Measurements from ENCODE around the gene TMSB4X.
A peak's percentile ranks its signal among the peaks of the same experiment; 100 is the strongest.
"Not testable (repeated sequence)": the region's sequence is repeated elsewhere in the genome, so short reads cannot be mapped to it uniquely, and the experiment has no call there.

Gene TMSB4X

DNA sequence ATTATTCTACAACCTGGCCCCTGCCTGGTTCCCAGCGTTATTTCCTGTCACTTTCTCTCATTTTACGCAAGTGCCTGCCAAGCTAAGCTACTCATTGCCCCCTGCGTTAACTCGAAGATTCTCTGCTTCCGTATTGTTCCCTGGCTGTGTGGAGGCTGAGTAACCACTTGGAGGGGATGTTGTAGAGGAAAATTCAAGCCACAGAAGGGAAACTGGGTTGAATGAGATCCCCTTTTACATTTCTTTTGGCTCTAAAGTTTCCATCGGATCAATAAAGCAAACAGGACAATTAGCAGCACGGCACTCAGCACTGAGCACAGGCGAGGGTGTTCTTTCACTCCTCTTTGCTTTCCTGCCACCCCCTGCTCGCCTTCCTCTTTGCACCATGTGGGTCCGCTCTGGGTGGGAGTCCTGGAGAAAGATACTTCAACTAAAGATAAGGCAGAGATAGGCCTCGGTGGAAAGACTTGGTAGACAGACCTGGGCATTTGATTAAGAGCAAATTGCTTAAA is 4.2 kb upstream of the TMSB4X start:
- no peak overlapping the region for H3K4me2 ChIP-seq (ENCODE audit: low read length)
- H3K9me3 ChIP-seq (replicated peaks; ENCODE audit: low read length), result no peaks in the 10 kb centered on the region
- H3K36me3 ChIP-seq (ENCODE audit: insufficient read depth, low read length), result peaks cover 7% of the 10 kb centered on the region
- H3K4me1 ChIP-seq (ENCODE audit: control insufficient read depth, insufficient read depth, low read length), result peaks cover 16% of the 10 kb centered on the region
- no peaks in the 10 kb centered on the region for H3K27me3 ChIP-seq (ENCODE audit: control insufficient read depth, insufficient read depth, low read length)
- no peak overlapping the region for H3K4me3 ChIP-seq (ENCODE audit: low read length)
- peak overlapping the region; percentile 58 for H3K9ac ChIP-seq (ENCODE audit: low read depth, low read length)

DNA sequence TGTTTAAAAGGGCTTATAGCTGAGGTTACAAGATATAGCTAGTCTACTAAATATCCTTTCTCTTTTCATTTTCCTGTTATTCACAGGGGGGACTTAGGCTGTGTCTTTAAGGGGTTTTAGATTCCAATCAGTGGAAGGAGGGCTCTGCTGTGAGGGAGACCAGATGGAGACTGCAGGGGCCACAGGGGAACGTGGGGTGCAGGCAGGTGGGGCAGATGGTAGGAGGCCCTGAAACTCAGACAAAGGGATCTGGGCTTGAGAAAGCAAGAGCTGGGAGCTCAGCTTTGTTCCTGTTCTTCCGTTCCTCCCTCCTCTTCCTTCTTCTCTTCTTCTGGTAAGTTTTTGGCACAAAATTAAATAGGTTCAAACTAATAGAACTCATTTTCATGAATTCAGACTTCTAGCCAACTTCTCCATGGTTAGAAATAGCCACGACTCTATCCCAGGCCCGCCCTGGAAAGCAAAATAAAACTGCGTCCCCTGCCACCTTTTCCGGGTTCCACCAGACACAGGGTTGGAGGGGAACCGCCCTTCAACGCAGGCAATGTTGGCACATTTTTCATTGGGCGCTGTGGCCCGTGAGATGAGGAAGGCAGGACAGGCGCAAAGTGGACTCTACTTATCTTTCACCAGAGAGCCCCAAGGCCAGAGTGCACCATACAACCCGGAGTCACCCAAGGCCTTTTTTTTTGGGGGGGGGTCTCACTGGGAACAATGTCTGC is 3.5 kb upstream of the TMSB4X start:
- H3K9ac ChIP-seq (ENCODE audit: low read depth, low read length), result peak overlapping the region; percentile 58
- no peaks in the 10 kb centered on the region for H3K9me3 ChIP-seq (replicated peaks; ENCODE audit: low read length)
- no peak overlapping the region for H3K4me3 ChIP-seq (ENCODE audit: low read length)
- peaks cover 14% of the 10 kb centered on the region for H3K36me3 ChIP-seq (ENCODE audit: insufficient read depth, low read length)
- H3K4me1 ChIP-seq (ENCODE audit: control insufficient read depth, insufficient read depth, low read length), result peaks cover 16% of the 10 kb centered on the region
- H3K27me3 ChIP-seq (ENCODE audit: control insufficient read depth, insufficient read depth, low read length), result no peaks in the 10 kb centered on the region
- H3K4me2 ChIP-seq (ENCODE audit: low read length), result no peak overlapping the region

DNA sequence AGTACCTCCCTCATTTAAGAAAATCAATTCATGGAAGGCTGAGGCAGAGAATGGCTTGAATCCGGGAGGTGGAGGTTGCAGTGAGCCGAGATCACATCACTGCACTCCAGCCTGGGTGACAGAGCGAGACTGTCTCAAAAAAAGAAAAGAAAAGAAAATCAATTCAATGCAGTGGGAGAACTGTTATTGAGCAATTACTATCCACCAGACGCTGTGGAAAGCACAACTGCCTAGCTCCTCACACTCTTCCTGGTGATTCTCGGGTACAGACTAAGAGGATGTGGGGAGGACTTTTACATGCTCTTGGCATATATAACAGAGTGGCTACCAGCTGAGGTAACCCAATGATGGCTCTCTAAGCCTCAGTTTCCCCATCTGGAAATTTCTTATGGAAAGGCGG is 2.7 kb upstream of the TMSB4X start:
- peaks cover 16% of the 10 kb centered on the region for H3K4me1 ChIP-seq (ENCODE audit: control insufficient read depth, insufficient read depth, low read length)
- H3K9ac ChIP-seq (ENCODE audit: low read depth, low read length), result no peak overlapping the region
- no peaks in the 10 kb centered on the region for H3K9me3 ChIP-seq (replicated peaks; ENCODE audit: low read length)
- no peaks in the 10 kb centered on the region for H3K27me3 ChIP-seq (ENCODE audit: control insufficient read depth, insufficient read depth, low read length)
- H3K4me3 ChIP-seq (ENCODE audit: low read length), result no peak overlapping the region
- H3K36me3 ChIP-seq (ENCODE audit: insufficient read depth, low read length), result peaks cover 20% of the 10 kb centered on the region
- no peak overlapping the region for H3K4me2 ChIP-seq (ENCODE audit: low read length)

DNA sequence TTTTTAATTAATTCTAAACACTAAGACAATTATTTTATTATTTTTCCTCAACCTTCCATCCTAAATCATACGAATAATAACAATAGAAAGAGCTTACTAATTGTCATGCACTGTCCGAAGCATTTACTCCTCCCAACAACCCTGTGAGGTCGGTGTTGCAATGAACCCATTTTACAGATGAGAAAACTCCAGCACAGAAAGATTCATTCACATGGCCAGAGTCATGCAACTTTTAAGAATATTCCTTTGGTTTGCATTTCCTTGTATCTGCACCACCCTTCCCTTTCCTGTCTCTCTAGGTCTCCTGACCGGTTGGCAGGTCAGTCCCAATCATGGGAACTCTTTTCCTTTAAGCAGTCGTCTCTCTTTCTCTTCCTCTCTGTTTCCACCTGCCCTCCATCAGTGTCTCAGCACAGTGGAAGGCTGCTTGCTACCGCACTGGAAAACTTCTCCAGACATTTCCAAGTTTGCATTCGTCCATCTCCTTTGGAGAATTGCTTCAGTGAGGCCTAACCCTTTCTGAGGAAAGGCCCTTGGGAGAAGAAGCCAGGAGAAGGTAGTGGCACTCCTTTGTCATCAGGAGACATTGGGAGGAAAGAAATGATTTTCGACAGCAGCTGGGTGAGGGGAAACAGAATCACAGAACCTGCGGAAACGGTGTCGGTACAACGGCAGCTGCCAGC is 1.9 kb upstream of the TMSB4X start:
- Histone ChIP-seq H3K36me3 (ENCODE audit: insufficient read depth, low read length) (peaks cover 26% of the 10 kb centered on the region), H3K4me3 (ENCODE audit: low read length) (no peak overlapping the region), H3K27me3 (ENCODE audit: control insufficient read depth, insufficient read depth, low read length) (no peaks in the 10 kb centered on the region), H3K4me1 (ENCODE audit: control insufficient read depth, insufficient read depth, low read length) (peaks cover 16% of the 10 kb centered on the region), H3K9me3 (replicated peaks; ENCODE audit: low read length) (no peaks in the 10 kb centered on the region), H3K4me2 (ENCODE audit: low read length) (no peak overlapping the region), H3K9ac (ENCODE audit: low read depth, low read length) (no peak overlapping the region)

DNA sequence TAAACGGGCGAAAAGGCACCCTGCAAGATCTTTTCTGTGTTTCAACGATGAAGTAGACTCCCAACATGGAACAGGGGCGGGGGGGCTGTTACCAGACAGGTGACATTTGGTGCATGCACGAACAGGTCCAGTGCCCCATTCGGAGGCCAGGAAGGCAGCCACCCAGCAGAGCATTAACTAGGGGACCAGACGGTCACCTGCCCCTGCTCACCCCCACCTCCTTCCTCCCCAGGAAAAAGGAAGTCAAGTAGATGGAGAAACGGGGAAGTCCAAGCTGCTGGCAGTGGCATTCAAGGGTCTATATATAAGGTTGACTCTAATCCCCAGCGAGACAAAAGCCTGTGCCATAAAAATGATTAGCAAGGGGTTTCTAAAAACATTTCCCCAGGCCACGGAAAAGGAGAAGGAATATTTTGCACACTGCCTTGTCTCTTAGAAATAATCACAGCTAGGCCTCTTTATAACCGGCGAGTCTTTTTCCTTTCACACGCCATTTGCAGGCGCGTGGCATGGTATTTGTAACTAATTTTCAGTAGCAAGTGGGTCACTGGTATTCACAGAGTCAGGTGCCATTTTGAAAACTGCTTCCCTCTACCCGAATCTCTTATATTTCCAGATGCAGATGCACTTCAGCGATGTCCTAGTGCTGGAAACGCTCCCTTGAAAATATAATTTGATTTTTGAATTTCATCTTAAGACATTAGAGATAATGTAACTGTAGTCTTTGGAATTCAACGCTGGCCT is 1.2 kb upstream of the TMSB4X start:
- H3K27me3 ChIP-seq (ENCODE audit: control insufficient read depth, insufficient read depth, low read length), result no peaks in the 10 kb centered on the region
- H3K9me3 ChIP-seq (replicated peaks; ENCODE audit: low read length), result no peaks in the 10 kb centered on the region
- peaks cover 21% of the 10 kb centered on the region for H3K4me1 ChIP-seq (ENCODE audit: control insufficient read depth, insufficient read depth, low read length)
- H3K4me2 ChIP-seq (ENCODE audit: low read length), result peak overlapping the region; percentile 93
- peak overlapping the region; percentile 86 for H3K4me3 ChIP-seq (ENCODE audit: low read length)
- H3K36me3 ChIP-seq (ENCODE audit: insufficient read depth, low read length), result peaks cover 26% of the 10 kb centered on the region
- peak overlapping the region; percentile 99 for H3K9ac ChIP-seq (ENCODE audit: low read depth, low read length)

DNA sequence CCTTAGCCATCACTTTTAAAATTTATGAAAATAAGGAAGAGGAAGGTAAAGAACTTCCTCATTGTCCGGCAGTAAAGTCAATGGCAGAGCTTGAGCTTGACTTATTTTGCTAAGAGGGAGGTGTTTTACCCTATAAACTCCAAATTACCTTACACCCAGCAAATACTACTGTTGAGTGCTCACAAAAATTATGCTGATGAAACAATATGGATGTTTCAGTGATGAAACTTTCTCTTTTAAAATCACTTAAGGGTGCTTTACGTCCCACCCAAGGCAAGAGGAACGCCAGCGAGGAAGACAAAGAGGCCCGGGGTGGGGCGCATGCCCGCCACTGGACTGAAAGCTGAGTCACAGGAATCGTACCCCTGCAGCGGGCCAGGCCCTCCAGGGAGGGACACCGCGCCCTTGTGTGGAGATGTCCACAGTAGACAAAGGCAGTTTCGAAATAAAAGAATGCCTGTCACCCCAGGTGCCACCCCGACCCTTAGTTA is 560 bp upstream of the TMSB4X start:
- Histone ChIP-seq H3K9ac (ENCODE audit: low read depth, low read length) (peak overlapping the region; percentile 99), H3K4me3 (ENCODE audit: low read length) (peak overlapping the region; percentile 86), H3K36me3 (ENCODE audit: insufficient read depth, low read length) (peaks cover 26% of the 10 kb centered on the region)

DNA sequence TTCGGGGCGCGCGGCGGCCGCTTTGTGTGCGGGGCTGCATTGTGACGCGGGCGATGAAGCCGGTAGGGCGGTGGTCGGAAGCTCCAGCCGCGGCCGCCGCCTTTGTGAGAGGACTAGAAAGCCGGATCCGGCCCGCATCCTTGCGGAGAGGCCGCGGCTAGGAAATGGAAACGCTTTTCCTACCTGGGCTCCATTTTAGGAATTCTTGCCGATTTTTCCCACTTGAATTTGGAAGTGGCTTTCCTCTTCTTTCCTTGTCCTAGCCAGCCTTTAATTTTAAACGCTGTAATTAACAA is 708 bp downstream of the TMSB4X start:
- H3K4me3 ChIP-seq (ENCODE audit: low read length), result peak overlapping the region; percentile 86
- H3K4me2 ChIP-seq (ENCODE audit: low read length), result peak overlapping the region; percentile 93
- H3K27me3 ChIP-seq (ENCODE audit: control insufficient read depth, insufficient read depth, low read length), result no peaks in the 10 kb centered on the region
- H3K36me3 ChIP-seq (ENCODE audit: insufficient read depth, low read length), result peaks cover 26% of the 10 kb centered on the region
- peaks cover 18% of the 10 kb centered on the region for H3K4me1 ChIP-seq (ENCODE audit: control insufficient read depth, insufficient read depth, low read length)
- peak overlapping the region; percentile 99 for H3K9ac ChIP-seq (ENCODE audit: low read depth, low read length)
- H3K9me3 ChIP-seq (replicated peaks; ENCODE audit: low read length), result no peaks in the 10 kb centered on the region

More for the DNA sequence above, 560 bp upstream of the TMSB4X start:
- Histone ChIP-seq H3K27me3 (ENCODE audit: control insufficient read depth, insufficient read depth, low read length) (no peaks in the 10 kb centered on the region), H3K4me1 (ENCODE audit: control insufficient read depth, insufficient read depth, low read length) (peaks cover 21% of the 10 kb centered on the region), H3K9me3 (replicated peaks; ENCODE audit: low read length) (no peaks in the 10 kb centered on the region), H3K4me2 (ENCODE audit: low read length) (peak overlapping the region; percentile 93)

DNA sequence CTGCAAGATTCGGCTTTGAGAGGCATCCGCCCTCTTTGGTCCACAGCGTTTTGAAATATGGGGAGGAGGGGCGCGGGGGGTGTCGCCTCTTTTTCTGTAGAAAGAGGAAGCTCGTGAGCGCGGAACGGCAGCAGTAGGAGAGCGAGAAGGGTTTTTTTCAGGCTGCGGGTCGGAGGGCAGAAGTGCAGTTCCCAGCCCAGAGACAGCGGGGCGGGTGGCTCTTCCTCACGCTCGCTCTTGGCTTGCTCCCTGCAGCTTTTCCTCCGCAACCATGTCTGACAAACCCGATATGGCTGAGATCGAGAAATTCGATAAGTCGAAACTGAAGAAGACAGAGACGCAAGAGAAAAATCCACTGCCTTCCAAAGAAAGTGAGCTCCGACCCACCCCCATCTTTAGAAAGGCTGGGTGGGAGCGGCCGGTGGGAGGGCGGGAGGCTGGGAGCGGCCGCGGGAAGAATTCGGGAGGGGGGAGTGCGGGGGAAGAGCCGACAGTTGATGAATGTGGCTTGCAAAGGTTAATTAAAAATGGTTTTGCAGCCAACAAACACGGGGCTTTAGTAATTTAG is 1.2 kb downstream of the TMSB4X start:
- Histone ChIP-seq H3K9me3 (replicated peaks; ENCODE audit: low read length) (no peaks in the 10 kb centered on the region), H3K4me2 (ENCODE audit: low read length) (peak overlapping the region; percentile 93), H3K4me3 (ENCODE audit: low read length) (peak overlapping the region; percentile 86), H3K4me1 (ENCODE audit: control insufficient read depth, insufficient read depth, low read length) (peaks cover 14% of the 10 kb centered on the region), H3K27me3 (ENCODE audit: control insufficient read depth, insufficient read depth, low read length) (no peaks in the 10 kb centered on the region), H3K36me3 (ENCODE audit: insufficient read depth, low read length) (peaks cover 26% of the 10 kb centered on the region), H3K9ac (ENCODE audit: low read depth, low read length) (peak overlapping the region; percentile 99)

DNA sequence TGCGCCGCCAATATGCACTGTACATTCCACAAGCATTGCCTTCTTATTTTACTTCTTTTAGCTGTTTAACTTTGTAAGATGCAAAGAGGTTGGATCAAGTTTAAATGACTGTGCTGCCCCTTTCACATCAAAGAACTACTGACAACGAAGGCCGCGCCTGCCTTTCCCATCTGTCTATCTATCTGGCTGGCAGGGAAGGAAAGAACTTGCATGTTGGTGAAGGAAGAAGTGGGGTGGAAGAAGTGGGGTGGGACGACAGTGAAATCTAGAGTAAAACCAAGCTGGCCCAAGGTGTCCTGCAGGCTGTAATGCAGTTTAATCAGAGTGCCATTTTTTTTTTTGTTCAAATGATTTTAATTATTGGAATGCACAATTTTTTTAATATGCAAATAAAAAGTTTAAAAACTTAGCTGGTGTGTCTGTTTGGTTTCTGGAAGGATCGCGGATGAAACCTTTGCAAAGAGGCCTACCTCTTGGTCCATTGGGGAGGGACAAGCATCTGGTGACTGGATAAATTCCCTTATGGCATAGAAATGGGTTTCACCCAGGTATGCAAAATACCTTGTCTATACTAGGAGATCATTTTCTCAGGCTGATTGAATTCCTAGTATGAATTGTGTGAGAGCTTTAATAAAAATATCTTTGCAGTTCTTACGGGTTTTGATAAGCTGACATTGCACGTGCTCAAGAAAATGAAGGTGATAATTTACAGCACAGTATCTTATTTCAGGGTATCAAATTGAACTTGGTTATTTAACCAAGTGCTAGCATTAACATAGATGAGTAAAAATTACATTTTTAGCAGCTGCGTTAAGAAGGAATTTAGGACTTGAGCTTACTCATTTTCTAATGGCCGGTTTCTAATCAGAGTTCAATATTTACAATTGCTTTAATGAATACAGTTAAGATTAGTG is 2.2 kb downstream of the TMSB4X start:
- Histone ChIP-seq H3K4me3 (ENCODE audit: low read length) (peak overlapping the region; percentile 86), H3K36me3 (ENCODE audit: insufficient read depth, low read length) (peaks cover 26% of the 10 kb centered on the region), H3K9ac (ENCODE audit: low read depth, low read length) (peak overlapping the region; percentile 99), H3K4me1 (ENCODE audit: control insufficient read depth, insufficient read depth, low read length) (peaks cover 12% of the 10 kb centered on the region), H3K4me2 (ENCODE audit: low read length) (peak overlapping the region; percentile 85)
- not testable (repeated sequence) for H3K9me3 ChIP-seq (replicated peaks; ENCODE audit: low read length); H3K27me3 ChIP-seq (ENCODE audit: control insufficient read depth, insufficient read depth, low read length)

DNA sequence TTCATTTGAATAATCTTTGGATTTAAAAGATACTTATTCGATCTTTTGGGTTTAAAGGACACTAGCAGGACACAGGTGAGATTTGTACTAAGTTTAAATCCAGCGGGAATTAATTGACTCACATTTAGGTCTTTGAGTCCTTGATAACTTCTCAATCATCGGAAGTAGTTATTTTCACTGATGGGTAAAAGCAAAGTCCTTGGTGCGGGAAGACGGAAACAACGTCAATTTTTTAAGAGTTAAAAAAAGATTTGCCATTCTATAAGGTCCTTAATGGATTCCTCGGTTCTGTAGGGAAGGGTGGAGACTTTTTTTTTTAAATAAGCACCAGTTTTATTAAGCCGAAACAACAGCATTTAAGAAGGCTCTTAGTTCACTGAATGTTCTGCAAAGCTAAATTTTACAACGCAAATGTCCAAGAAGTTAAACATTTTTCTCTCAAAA is 2.9 kb downstream of the TMSB4X start:
- Histone ChIP-seq H3K4me2 (ENCODE audit: low read length) (peak overlapping the region; percentile 85), H3K4me3 (ENCODE audit: low read length) (peak overlapping the region; percentile 86), H3K27me3 (ENCODE audit: control insufficient read depth, insufficient read depth, low read length) (no peaks in the 10 kb centered on the region), H3K36me3 (ENCODE audit: insufficient read depth, low read length) (peaks cover 26% of the 10 kb centered on the region), H3K9me3 (replicated peaks; ENCODE audit: low read length) (no peaks in the 10 kb centered on the region), H3K9ac (ENCODE audit: low read depth, low read length) (peak overlapping the region; percentile 99), H3K4me1 (ENCODE audit: control insufficient read depth, insufficient read depth, low read length) (peaks cover 12% of the 10 kb centered on the region)
